ENCODE results near the gene GALNT18. TPM values are rescaled to one million over a fixed set of nuclear protein-coding genes. Genes with fewer than 3 reads are reported as not detected.
"Not testable (repeated sequence)": the region's sequence is repeated elsewhere in the genome, so short reads cannot be mapped to it uniquely, and the experiment has no call there.

The GALNT18 gene
- total RNA-seq, 1 donor from 2014 or later: 2.1 TPM

DNA sequence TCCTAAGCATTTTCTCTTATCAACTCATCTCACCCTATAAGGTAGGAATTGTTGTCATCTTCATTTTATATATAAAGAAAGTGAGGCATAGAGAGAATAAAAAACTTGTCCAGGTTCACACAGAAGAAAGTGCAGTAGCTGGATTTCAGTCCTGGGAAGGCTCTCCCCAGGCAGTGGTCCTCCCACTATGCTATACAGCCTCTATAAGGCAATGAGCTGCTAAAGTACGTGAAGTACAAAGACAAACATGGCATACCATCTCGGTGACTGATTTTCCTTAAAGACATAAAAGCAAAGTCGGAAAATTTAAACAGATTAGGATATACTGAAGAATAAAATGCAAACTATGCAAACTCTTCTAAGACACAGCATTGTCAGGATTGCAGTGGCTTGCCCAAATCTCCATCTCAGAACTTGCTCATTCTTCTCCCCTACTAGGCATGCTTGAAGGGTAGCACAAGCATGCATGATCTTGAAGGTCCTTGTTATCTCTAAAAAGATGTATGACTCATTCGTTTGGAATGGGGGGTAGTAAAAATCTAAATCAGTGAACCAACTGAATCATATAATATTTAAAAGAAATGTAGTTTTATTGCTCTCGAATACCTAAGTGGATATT, 171.0 kb downstream of the GALNT18 start:
- peaks cover 20% of the 10 kb centered on the region for H3K4me1 Mint-ChIP-seq (ENCODE audit: low read depth)
- peaks cover 14% of the 10 kb centered on the region for H3K27me3 Mint-ChIP-seq
- no peak overlapping the region for H3K27ac Mint-ChIP-seq
- H3K4me3 Mint-ChIP-seq (ENCODE audit: low read depth): no peak overlapping the region
- H3K9me3 Mint-ChIP-seq (ENCODE audit: low read depth): no peaks in the 10 kb centered on the region
- TF ChIP-seq, protein P1, sequence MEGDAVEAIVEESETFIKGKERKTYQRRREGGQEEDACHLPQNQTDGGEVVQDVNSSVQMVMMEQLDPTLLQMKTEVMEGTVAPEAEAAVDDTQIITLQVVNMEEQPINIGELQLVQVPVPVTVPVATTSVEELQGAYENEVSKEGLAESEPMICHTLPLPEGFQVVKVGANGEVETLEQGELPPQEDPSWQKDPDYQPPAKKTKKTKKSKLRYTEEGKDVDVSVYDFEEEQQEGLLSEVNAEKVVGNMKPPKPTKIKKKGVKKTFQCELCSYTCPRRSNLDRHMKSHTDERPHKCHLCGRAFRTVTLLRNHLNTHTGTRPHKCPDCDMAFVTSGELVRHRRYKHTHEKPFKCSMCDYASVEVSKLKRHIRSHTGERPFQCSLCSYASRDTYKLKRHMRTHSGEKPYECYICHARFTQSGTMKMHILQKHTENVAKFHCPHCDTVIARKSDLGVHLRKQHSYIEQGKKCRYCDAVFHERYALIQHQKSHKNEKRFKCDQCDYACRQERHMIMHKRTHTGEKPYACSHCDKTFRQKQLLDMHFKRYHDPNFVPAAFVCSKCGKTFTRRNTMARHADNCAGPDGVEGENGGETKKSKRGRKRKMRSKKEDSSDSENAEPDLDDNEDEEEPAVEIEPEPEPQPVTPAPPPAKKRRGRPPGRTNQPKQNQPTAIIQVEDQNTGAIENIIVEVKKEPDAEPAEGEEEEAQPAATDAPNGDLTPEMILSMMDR (IDR thresholded peaks at IDR 0.05; ENCODE audit: unreplicated experiment): no peak
- no peak for DNase-seq (ENCODE audit: low spot score, unreplicated experiment)
- H3K36me3 Mint-ChIP-seq (ENCODE audit: insufficient read depth): no peaks in the 10 kb centered on the region

DNA sequence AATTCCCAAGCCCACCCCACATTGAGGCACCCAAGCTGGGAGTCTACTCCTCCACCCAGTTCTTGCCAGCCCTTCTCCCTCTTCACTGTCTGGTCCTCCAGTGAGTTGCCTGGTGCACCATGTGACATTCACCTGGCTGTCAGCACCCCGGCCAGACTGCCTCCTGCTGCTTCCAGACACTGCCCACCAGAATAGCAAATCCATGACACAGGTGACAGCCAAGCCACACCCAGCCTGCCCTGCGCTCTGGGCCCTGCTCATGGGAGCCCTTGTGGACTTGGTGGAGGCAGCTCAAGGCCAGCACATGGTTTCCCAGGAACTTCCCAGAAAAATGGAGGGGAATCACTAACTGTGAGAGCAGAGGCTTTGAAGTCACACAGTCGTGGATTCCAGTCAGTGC, 172.5 kb downstream of the GALNT18 start:
- Mint-ChIP-seq H3K27me3 (peaks cover 12% of the 10 kb centered on the region), H3K36me3 (ENCODE audit: insufficient read depth) (no peaks in the 10 kb centered on the region), H3K9me3 (ENCODE audit: low read depth) (no peaks in the 10 kb centered on the region), H3K4me1 (ENCODE audit: low read depth) (peaks cover 23% of the 10 kb centered on the region), H3K4me3 (ENCODE audit: low read depth) (no peak overlapping the region), H3K27ac (peak overlapping the region; percentile 38)
- TF ChIP-seq, protein P1 (IDR thresholded peaks at IDR 0.05; ENCODE audit: unreplicated experiment): no peak
- no peak for DNase-seq (ENCODE audit: low spot score, unreplicated experiment)

DNA sequence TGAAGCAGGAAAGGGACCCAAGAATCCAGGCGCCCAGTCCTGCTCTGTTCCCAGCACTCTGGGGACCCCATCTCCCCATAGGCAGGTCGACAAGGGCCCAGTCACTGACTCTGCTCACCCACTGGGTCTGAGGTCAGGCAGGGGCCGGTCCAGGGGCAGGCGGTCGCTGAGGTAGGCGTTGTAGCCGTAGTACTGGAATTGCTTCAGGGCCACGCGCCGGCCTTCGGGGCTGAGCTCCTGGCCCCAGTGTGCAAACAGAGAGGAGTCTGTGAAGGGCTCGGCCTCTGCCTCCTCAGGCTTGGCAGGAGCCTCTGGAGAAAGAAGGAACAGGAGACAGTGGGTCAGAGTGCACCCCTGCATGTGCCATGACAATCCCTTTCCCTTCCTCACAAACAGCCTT, 173.2 kb downstream of the GALNT18 start:
- H3K9me3 Mint-ChIP-seq (ENCODE audit: low read depth): no peaks in the 10 kb centered on the region
- H3K4me3 Mint-ChIP-seq (ENCODE audit: low read depth): no peak overlapping the region
- peaks cover 23% of the 10 kb centered on the region for H3K4me1 Mint-ChIP-seq (ENCODE audit: low read depth)

DNA sequence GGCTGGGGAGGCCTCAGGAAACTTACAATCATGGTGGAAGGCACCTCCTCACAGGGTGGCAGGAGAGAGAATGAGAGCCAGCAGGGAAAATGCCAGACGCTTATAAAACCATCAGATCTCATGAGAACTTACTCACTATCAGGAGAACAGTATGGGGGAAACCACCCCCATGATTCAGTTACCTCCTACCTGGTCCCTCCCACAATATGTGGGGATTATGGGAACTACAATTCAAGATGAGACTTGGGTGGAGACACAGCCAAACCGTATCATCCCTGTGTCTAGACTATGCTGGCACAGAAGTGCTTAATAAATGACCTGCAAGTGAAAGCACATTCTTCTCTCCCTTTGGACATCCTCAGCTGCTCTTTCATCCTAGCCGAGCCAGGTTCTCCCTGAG, 174.2 kb downstream of the GALNT18 start:
- DNase-seq (ENCODE audit: low spot score, unreplicated experiment); H3K27me3 Mint-ChIP-seq; H3K4me3 Mint-ChIP-seq (ENCODE audit: low read depth); H3K27ac Mint-ChIP-seq; H3K36me3 Mint-ChIP-seq (ENCODE audit: insufficient read depth); H3K9me3 Mint-ChIP-seq (ENCODE audit: low read depth): not testable (repeated sequence)
- H3K4me1 Mint-ChIP-seq (ENCODE audit: low read depth): peaks cover 28% of the 10 kb centered on the region

More for the DNA sequence above, 173.2 kb downstream of the GALNT18 start:
- Mint-ChIP-seq H3K27me3 (peaks cover 9% of the 10 kb centered on the region), H3K36me3 (ENCODE audit: insufficient read depth) (no peaks in the 10 kb centered on the region), H3K27ac (no peak overlapping the region)
- DNase-seq (ENCODE audit: low spot score, unreplicated experiment): no peak
- TF ChIP-seq, protein P1 (IDR thresholded peaks at IDR 0.05; ENCODE audit: unreplicated experiment): no peak

DNA sequence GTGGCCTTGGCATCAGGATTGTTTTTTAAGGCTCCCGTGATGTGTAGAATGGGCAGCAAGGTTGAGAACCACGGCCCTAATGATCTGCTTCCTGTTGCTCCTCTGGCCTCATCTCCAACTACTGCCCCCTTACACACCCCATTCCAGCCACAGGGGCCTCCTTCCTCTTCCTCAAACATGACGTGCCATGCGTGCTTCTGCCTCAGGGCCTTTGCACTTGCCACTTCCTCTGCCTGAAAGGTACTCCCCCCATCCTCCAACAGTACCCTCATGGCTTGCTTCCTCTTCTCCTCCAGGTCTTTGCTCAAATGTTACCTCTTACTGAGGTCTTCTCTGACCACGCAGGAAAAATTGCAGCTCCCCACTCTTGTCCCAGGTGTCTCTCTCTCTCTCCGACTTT, 174.8 kb downstream of the GALNT18 start:
- H3K27me3 Mint-ChIP-seq: peaks cover 4% of the 10 kb centered on the region
- no peaks in the 10 kb centered on the region for H3K9me3 Mint-ChIP-seq (ENCODE audit: low read depth)
- no peak for DNase-seq (ENCODE audit: low spot score, unreplicated experiment)
- TF ChIP-seq, protein P1 (IDR thresholded peaks at IDR 0.05; ENCODE audit: unreplicated experiment): no peak
- peaks cover 32% of the 10 kb centered on the region for H3K4me1 Mint-ChIP-seq (ENCODE audit: low read depth)
- no peaks in the 10 kb centered on the region for H3K36me3 Mint-ChIP-seq (ENCODE audit: insufficient read depth)
- no peak overlapping the region for H3K4me3 Mint-ChIP-seq (ENCODE audit: low read depth)
- H3K27ac Mint-ChIP-seq: peak overlapping the region; percentile 30

DNA sequence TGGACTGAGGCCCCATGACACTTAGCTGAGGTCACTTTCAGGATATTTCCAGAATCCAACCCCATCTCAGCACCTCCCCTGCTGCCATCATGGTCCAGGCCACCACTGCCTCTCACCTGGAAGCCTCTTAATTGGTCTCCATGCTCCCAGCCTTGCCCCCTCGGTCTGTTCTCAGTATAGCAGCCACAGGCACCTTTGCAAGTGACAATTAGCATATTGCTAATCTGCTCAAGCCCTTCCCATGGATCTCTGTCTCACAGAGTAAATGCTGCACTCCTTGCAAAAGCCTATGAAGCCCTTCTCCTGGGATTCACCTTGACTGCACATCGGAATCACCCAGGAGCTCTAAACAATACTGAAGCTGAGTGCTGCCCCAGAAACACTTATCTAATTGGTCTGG, 175.2 kb downstream of the GALNT18 start:
- H3K9me3 Mint-ChIP-seq (ENCODE audit: low read depth): no peaks in the 10 kb centered on the region
- peaks cover 32% of the 10 kb centered on the region for H3K4me1 Mint-ChIP-seq (ENCODE audit: low read depth)
- TF ChIP-seq, protein P1 (IDR thresholded peaks at IDR 0.05; ENCODE audit: unreplicated experiment): no peak
- H3K36me3 Mint-ChIP-seq (ENCODE audit: insufficient read depth): no peaks in the 10 kb centered on the region
- H3K27me3 Mint-ChIP-seq: peaks cover 4% of the 10 kb centered on the region
- DNase-seq (ENCODE audit: low spot score, unreplicated experiment): no peak
- H3K27ac Mint-ChIP-seq: no peak overlapping the region
- H3K4me3 Mint-ChIP-seq (ENCODE audit: low read depth): no peak overlapping the region

Measured in progenitor cell of endocrine pancreas (in vitro differentiated cells).